Endothelial cell of umbilical vein (primary cell): ENCODE data around the gene DCLK2. TPM values are rescaled to one million over a fixed set of nuclear protein-coding genes. Genes with fewer than 3 reads are reported as not detected.

Experiments
- BruUV-seq: library from RNA; stranded (reverse); fragments of 400-500 nt; replicated peaks from 2 replicates; lab custom pipeline; 2021; lab: Mats Ljungman, UMichigan
- CTCF ChIA-PET: fragments of 300-600, 350-600 bp; sonication (Branson Sonifier 250); formaldehyde crosslinking; loops from one replicate; lab custom pipeline; 2021; ENCODE audit warnings: antibody characterized with exemption, inconsistent platforms; lab: Charles Lee
- POLR2A ChIA-PET: fragments of 300-600, 350-600 bp; sonication (Branson Sonifier 250); formaldehyde crosslinking; loops from one replicate; lab custom pipeline; 2021; ENCODE audit warnings: antibody characterized with exemption, inconsistent platforms; lab: Charles Lee
- DNase-seq: peaks from one replicate; pipeline ENCODE4 v3.0.0-alpha.2; 2011; ENCODE audit warnings: low read depth, low spot score
- FAIRE-seq: peaks from 2 replicates; lab custom pipeline; 2011; peaks lifted over from hg19 to GRCh38; lab: Jason Lieb, UNC
- H2AFZ ChIP-seq: 2 replicates; pipeline ENCODE4 v1.6.0; 2012; ENCODE audit warnings: low read depth, low read length, control low read depth, inconsistent platforms
- H3K27ac ChIP-seq: 2 replicates; pipeline ENCODE4 v1.5.1; 2011; ENCODE audit warnings: low read depth, mild to moderate bottlenecking, control low read depth, low read length, moderate library complexity; ENCODE audit not compliant: insufficient read depth
- H3K27me3 ChIP-seq, 2 experiments: 2 replicates each; pipeline versions ENCODE4 v1.6.0 to v1.6.1; 2011; ENCODE audit warnings: low read length in 2 of 2, mixed read lengths in 1 of 2; ENCODE audit not compliant: control insufficient read depth in 2 of 2, insufficient read depth in 2 of 2
- H3K36me3 ChIP-seq, 2 experiments: 2 replicates in 1 of 2; 3 replicates in 1 of 2; pipeline ENCODE4 v1.5.1; 2011; ENCODE audit warnings: low read length in 2 of 2, mild to moderate bottlenecking in 1 of 2, moderate library complexity in 1 of 2; ENCODE audit not compliant: control insufficient read depth in 2 of 2, insufficient read depth in 2 of 2; ENCODE audit errors: extremely low read depth in 1 of 2
- H3K4me1 ChIP-seq: 3 replicates; pipeline ENCODE4 v1.5.1; 2011; ENCODE audit warnings: mild to moderate bottlenecking, low read length; ENCODE audit not compliant: control insufficient read depth, insufficient read depth; ENCODE audit errors: extremely low read depth
- H3K4me2 ChIP-seq: 2 replicates; pipeline ENCODE4 v1.6.1; 2011; ENCODE audit warnings: low read length, control low read depth, mixed read lengths; ENCODE audit not compliant: insufficient read depth
- H3K4me3 ChIP-seq, 3 experiments: fragments of 200-600 bp in 1 of 3; sonication (generic), shearing (Covaris generic) in 1 of 3; replicated peaks in 1 of 3; 2 replicates each; pipeline ENCODE4 v1.5.1; 2011 to 2016; ENCODE audit warnings: control low read depth in 3 of 3, low read length in 3 of 3, mild to moderate bottlenecking in 2 of 3, inconsistent platforms in 1 of 3, low read depth in 1 of 3, moderate library complexity in 1 of 3; ENCODE audit not compliant: insufficient read depth in 1 of 3
- H3K79me2 ChIP-seq: 2 replicates; pipeline ENCODE4 v1.6.0; 2012; ENCODE audit warnings: low read length, inconsistent platforms; ENCODE audit not compliant: control insufficient read depth, insufficient read depth
- H3K9ac ChIP-seq: replicated peaks from 2 replicates; pipeline ENCODE3; 2011; ENCODE audit warnings: low read length, control low read depth; ENCODE audit not compliant: insufficient read depth; ENCODE audit errors: extremely low read depth
- H3K9me1 ChIP-seq: replicated peaks from 3 replicates; pipeline ENCODE4 v1.6.0; 2011; ENCODE audit warnings: mild to moderate bottlenecking, low read length; ENCODE audit not compliant: control insufficient read depth, insufficient read depth; ENCODE audit errors: extremely low read depth
- H3K9me3 ChIP-seq: replicated peaks from 2 replicates; pipeline ENCODE4 v1.5.1; 2012; ENCODE audit warnings: low read length, inconsistent platforms; ENCODE audit not compliant: control insufficient read depth, insufficient read depth
- H4K20me1 ChIP-seq: replicated peaks from 2 replicates; pipeline ENCODE3; 2011; ENCODE audit warnings: mild to moderate bottlenecking, low read length; ENCODE audit not compliant: control insufficient read depth, insufficient read depth; ENCODE audit errors: extremely low read depth
- EZH2 ChIP-seq: IDR thresholded peaks from 2 replicates; pipeline ENCODE4 v1.6.1; 2012; ENCODE audit warnings: borderline replicate concordance, low read depth, mild to moderate bottlenecking, moderate library complexity, low read length, inconsistent platforms; ENCODE audit not compliant: severe bottlenecking
- FOS ChIP-seq: IDR thresholded peaks from 2 replicates; pipeline ENCODE4 v1.6.1; 2011; ENCODE audit warnings: mild to moderate bottlenecking, low read length, moderate library complexity, borderline replicate concordance; ENCODE audit not compliant: insufficient read depth
- GATA2 ChIP-seq: IDR thresholded peaks from 2 replicates; pipeline ENCODE4 v1.7.0; 2011; ENCODE audit warnings: low read depth, mild to moderate bottlenecking, moderate library complexity, mixed read lengths, low read length; ENCODE audit not compliant: insufficient read length, insufficient read depth
- JUN ChIP-seq: IDR thresholded peaks from 2 replicates; pipeline ENCODE4 v1.6.1; 2011; ENCODE audit warnings: borderline replicate concordance, low read depth; ENCODE audit not compliant: insufficient read length, insufficient read depth
- MYC ChIP-seq: IDR thresholded peaks from one replicate; pipeline ENCODE4 v1.6.1; 2011; ENCODE audit warnings: mild to moderate bottlenecking, low read depth, low read length
- POLR2A ChIP-seq: IDR thresholded peaks from 2 replicates; pipeline ENCODE4 v1.6.1; 2012; ENCODE audit warnings: low read depth, mild to moderate bottlenecking, control low read depth, low read length
- POLR2AphosphoS5 ChIP-seq: IDR thresholded peaks from 2 replicates; pipeline ENCODE4 v1.6.1; 2012; ENCODE audit warnings: low read depth, mild to moderate bottlenecking, control low read depth, low read length, moderate library complexity; ENCODE audit not compliant: insufficient read depth
- dilution Hi-C: fragments of 300-500 bp; cut with MboI; formaldehyde crosslinking; loops from one replicate; pipeline ENCODE4 v1.15.0; 2019; ENCODE audit warnings: low sequenced_read_pairs; ENCODE audit not compliant: extremely low pct_ligation_motif_present
- intact Hi-C: fragments of 100-400 bp; cut with micrococcal nuclease; formaldehyde crosslinking; loops from one replicate; pipeline ENCODE4 v1.10.0; 2022
- polyA plus RNA-seq, 4 experiments: library from polyadenylated mRNA; depleted of rRNA in 3 of 4; stranded (reverse) in 3 of 4; unstranded in 1 of 4; fragments of >200 nt; gene quantifications; 2 replicates each; pipeline versions ENCODE4 v1.2.1 to v1.2.3, GENCODE V29; 2011 to 2012; ENCODE audit warnings: missing spikeins in 1 of 4
- total RNA-seq: library from RNA; stranded (reverse); gene quantifications from 2 replicates; pipeline ENCODE4 v1.2.3, GENCODE V29; 2021
- TF ChIP-seq, protein P1 (sequence below): IDR thresholded peaks from 2 replicates; pipeline ENCODE4 v1.6.1; 2011; ENCODE audit not compliant: insufficient read depth, insufficient read length
- TF ChIP-seq, protein P2 (sequence below), 2 donors: IDR thresholded peaks; 1 replicate in 1 of 2; 2 replicates in 1 of 2; pipeline ENCODE4 v1.5.1; 2011; ENCODE audit warnings: low read length in 2 of 2, mild to moderate bottlenecking in 2 of 2, moderate library complexity in 2 of 2, control low read depth in 1 of 2, inconsistent platforms in 1 of 2, low read depth in 1 of 2; ENCODE audit not compliant: insufficient read depth in 1 of 2; ENCODE audit errors: extremely low read depth in 1 of 2

Gene DCLK2
- total and polyA plus RNA-seq, 2 donors (not counting 3 experiments of a cell fraction or from before 2014, with no cell fraction given): 1.7 to 4.7 TPM

DNA sequence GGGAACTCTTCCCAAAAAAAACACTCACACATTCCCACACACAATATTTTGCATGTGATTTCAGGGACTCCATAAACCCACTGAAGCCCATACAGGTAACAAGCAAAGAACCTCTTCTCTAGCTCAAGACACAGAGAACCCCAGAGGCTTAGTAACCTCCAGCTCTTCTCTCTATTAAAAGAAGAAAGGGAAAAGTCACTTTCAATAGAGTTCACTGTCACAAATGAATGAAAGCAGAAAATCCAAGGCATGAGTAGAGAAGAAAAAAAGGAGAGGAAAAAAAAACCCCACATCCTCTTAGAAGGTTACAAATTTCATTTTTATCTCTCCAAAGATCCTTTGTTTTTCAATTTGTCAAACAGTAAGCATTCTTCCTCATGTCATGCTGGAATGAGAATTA is 30.7 kb upstream of the DCLK2 start:
- Histone ChIP-seq H3K9me1 (no peaks in the 10 kb centered on the region), H3K4me1 (no peaks in the 10 kb centered on the region), H3K36me3 (no peaks in the 10 kb centered on the region), H3K27me3 (peaks cover 0 to 2% of the 10 kb centered on the region in 2 experiments), H3K9me3 (no peaks in the 10 kb centered on the region), H3K4me2 (no peak overlapping the region), H4K20me1 (no peaks in the 10 kb centered on the region), H3K79me2 (no peaks in the 10 kb centered on the region), H2AFZ (no peak overlapping the region), H3K27ac (no peak overlapping the region), H3K9ac (no peak overlapping the region), H3K4me3 (no peak overlapping the region)
- DNase-seq (no peak), FAIRE-seq (no peak)
- BruUV-seq: no TSS peak
- dilution Hi-C loops (no loop called here), intact Hi-C loops (no loop called here)
- CTCF ChIA-PET: interaction anchor here (0.9 to 1.2 kb wide), 2 partner anchors 16 to 195 kb away, joined by 3 read pairs; no protein-coding TSS in a partner anchor
- POLR2A ChIA-PET: no interaction called here
- TF ChIP-seq JUN (no peak), MYC (no peak), FOS (no peak), GATA2 (no peak), POLR2A (no peak), EZH2 (no peak), POLR2AphosphoS5 (no peak)
- TF ChIP-seq, protein P1, sequence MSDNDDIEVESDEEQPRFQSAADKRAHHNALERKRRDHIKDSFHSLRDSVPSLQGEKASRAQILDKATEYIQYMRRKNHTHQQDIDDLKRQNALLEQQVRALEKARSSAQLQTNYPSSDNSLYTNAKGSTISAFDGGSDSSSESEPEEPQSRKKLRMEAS: no peak
- TF ChIP-seq, protein P2, sequence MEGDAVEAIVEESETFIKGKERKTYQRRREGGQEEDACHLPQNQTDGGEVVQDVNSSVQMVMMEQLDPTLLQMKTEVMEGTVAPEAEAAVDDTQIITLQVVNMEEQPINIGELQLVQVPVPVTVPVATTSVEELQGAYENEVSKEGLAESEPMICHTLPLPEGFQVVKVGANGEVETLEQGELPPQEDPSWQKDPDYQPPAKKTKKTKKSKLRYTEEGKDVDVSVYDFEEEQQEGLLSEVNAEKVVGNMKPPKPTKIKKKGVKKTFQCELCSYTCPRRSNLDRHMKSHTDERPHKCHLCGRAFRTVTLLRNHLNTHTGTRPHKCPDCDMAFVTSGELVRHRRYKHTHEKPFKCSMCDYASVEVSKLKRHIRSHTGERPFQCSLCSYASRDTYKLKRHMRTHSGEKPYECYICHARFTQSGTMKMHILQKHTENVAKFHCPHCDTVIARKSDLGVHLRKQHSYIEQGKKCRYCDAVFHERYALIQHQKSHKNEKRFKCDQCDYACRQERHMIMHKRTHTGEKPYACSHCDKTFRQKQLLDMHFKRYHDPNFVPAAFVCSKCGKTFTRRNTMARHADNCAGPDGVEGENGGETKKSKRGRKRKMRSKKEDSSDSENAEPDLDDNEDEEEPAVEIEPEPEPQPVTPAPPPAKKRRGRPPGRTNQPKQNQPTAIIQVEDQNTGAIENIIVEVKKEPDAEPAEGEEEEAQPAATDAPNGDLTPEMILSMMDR (IDR thresholded peaks at IDR 0.05; ENCODE audit: extremely low read depth in 1 of 2, insufficient read depth in 1 of 2, low read depth in 1 of 2, low read length in 2 of 2): no peak
